Cortex of kidney (tissue), 1 donor: ENCODE data around the gene RBM33.
"Not testable (repeated sequence)": the region's sequence is repeated elsewhere in the genome, so short reads cannot be mapped to it uniquely, and the experiment has no call there.

Source experiments
- DNase-seq: peaks from one replicate; lab custom pipeline; 2025; lab: John Stamatoyannopoulos, UW

RBM33 gene

GRCh38 chr7:155665079-155665956, 20.9 kb downstream of the RBM33 start:
- no peak for DNase-seq

DNA sequence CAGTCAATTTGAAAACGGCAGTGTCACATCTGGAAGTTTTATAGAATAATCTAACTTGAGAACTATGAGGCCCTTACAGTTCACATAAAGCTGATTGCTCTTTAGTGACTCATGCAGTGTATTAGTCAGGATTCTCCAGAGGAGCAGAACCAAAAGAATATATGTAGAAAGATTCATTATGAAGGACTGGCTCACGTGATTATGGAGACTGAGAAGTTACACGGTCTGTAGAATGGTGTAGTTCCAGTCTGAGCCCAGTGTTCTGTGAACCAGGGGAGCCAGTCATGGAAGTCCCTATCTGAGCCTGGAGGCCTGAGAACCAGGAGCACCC, 21.5 kb downstream of the RBM33 start:
- no peak for DNase-seq

- no peak for DNase-seq
Measured at GRCh38 chr7:155667241-155667829, 22.9 kb downstream of the RBM33 start.

DNA sequence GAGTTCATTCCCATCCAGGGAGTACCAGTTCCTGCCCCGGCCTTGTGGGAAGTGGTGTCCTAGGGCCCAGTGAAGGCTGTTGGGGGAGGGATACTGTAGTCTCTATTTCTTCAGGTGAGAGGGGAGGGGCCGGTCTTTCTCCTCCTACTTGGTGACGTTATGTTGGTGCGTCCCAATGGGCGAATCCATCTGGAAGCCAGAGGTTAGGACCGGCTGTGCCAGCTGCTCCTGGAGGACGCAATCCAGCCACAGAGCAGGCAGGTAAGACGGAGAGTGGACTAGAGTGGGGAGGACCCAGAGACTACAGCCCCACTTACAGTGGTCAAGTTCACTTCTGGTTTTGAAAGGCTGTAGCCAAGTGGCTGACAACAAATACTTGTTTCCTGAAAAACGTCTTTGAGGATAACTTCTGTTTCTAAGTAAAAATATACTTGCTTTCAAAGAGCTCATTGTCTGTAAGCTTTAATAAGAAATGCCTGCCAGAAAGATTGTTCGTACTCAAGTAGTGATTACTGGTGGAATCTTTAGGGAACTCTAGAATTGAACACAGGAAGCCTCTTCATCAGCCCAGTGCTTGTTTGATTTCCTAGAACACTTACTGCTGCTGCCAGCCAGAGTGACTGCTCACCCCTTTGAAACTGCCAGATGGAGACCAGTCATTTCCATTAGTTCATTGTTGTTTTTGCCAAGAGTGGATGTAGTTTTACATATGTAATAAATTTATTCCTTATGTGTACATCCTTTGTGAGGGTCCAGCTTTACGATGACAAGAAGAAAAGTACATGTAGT, 25.4 kb downstream of the RBM33 start:
- no peak for DNase-seq

GRCh38 chr7:155670521-155670920, 26.1 kb downstream of the RBM33 start:
- no peak for DNase-seq

DNA sequence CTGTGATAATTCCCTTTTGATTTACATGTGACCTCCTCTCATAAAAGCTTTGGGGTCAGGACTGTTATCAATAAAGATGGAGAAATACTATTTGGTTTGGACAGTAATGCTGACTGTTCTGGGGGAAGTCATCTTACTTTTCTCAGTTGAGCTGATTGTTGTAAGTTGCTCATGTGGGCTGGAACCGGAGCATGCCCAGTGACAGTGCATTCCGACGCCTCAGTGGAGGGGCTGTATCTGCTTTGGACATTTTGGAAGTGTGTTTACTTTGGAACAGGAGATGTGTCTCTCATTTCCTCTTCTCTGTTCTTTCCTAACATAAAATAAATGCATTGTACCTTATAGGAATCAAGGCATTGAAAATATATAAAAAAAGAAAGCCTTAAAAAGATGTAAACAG, 30.1 kb downstream of the RBM33 start:
- no peak for DNase-seq

- DNase-seq: no peak
Measured at GRCh38 chr7:155676052-155676451, 31.6 kb downstream of the RBM33 start.

DNA sequence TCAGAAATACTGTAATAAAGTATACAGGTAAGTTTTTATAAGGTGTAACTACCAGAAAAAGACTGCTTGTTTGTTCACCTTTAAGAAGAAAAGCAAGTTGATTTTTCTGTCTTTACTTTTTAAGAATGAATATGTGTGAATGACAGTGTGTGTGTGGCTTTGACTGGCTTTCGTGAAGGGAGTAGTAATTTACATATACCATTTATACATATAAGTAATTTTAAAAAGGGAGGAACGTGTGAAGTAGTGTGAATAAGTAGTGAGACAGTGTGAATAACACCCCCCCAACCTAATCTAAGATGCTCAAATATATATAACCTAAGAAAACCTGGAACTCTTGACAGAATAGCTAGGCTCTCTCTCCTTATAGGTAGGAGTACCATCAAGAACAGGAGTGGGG, 33.2 kb downstream of the RBM33 start:
- DNase-seq: no peak

- DNase-seq: no peak
Measured at GRCh38 chr7:155680124-155680523, 35.7 kb downstream of the RBM33 start.

- no peak for DNase-seq
Measured at GRCh38 chr7:155680864-155681263, 36.4 kb downstream of the RBM33 start.

DNA sequence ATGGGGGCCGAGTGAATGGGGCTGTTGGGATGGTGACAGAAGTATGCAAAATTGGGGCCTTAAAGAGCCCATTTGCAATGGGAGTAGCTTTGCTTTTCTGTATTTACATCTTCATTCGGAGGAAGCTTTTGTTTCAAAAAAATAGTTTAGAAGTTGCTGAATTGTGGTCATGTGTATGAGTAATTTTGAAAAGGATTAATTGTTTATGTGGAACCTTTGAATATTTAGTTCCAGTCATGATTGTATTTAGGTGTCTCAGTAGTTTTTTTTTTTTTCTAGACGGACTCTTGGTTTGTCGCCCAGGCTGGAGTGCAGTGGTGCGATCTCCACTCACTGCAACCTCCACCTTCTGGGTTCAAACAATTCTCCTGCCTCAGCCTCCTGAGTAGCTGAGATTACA, 37.2 kb downstream of the RBM33 start:
- DNase-seq: no peak

GRCh38 chr7:155682484-155682883, 38.0 kb downstream of the RBM33 start:
- no peak for DNase-seq

- no peak for DNase-seq
Measured at GRCh38 chr7:155683098-155683497, 38.6 kb downstream of the RBM33 start.

DNA sequence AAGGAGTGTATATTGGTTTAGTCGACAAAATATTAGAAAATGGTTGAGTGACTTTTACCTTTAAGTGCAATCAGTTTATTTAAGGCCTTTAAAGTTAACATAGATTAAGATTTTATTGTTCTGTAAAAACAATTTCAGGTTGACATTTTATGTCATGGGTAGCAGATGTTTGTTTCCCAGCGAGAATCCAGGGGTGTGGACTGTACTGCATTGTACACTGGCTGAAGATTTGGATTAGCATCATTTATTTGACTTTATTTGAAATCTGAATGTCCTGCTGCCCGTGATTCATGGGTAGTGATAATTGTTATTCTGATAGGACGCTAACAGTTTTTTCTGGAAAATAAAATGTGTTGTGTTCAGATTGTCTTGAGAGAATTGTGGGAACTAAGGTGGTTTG, 39.3 kb downstream of the RBM33 start:
- DNase-seq: no peak

GRCh38 chr7:155684543-155684942, 40.1 kb downstream of the RBM33 start:
- DNase-seq: no peak

DNA sequence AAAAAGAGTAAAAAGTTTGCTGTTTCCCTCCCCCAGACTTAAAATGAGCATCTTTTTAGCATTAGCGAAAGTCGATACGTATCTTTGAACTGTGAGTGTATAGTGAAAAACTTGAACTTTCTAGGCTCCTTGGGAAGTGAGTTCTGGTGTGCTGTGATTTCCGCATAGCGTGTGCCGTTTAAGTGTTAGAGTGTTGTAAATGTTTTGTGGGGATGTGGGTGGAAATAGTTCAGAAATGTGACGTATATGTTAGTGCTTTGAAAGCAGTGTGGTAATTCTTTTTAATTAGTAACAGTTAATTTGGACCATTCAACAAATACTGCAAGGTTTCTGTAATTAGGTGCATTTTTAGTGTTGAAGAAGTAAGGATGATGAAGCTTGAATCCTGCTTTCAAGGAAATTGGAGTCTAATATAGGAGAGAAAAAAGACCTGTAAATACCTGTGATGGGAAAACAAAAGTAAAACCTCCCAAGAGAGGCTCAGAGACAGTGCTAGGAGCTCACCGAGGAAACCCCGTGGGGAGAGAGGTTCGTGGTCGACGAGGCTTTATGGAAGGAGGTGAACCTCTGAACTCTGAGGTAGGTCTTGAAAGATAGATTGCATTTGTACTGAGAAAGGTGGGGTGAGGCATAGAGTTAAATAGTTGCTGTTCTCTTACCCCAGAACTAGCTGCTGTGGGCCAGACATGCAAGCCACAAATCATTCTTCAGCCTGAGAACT, 40.8 kb downstream of the RBM33 start:
- no peak for DNase-seq

DNA sequence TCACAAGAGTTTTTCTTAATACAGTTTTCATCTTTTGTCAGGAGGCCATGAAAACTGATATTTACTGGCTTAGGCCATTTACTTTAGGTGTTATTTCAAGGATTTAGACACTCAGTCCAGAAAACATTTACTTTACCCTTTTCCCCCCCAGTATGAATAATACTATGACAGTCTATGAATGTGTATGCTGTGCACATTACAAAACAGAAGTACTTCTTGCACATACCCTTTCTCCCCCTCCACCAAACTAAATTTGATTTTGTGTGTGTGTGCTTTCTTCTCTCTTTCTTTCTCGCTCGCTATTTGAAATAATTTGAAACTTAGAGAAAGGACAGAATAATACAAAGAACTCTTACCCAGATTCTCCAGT, 41.3 kb downstream of the RBM33 start:
- no peak for DNase-seq

GRCh38 chr7:155686620-155687324, 42.3 kb downstream of the RBM33 start:
- DNase-seq: not testable (repeated sequence)

GRCh38 chr7:155688237-155688636, 43.8 kb downstream of the RBM33 start:
- not testable (repeated sequence) for DNase-seq

DNA sequence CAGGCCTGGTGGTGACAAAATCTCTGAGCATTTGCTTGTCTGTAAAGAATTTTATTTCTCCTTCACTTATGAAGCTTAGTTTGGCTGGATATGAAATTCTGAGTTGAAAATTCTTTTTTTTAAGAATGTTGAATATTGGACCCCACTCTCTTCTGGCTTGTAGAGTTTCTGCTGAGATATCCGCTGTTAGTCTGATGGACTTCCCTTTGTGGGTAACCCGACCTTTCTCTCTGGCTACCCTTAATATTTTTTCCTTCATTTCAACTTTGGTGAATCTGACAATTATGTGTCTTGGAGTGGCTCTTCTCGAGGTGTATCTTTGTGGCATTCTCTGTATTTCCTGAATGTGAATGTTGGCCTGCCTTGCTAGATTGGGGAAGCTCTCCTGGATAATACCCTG, 46.2 kb downstream of the RBM33 start:
- not testable (repeated sequence) for DNase-seq

DNA sequence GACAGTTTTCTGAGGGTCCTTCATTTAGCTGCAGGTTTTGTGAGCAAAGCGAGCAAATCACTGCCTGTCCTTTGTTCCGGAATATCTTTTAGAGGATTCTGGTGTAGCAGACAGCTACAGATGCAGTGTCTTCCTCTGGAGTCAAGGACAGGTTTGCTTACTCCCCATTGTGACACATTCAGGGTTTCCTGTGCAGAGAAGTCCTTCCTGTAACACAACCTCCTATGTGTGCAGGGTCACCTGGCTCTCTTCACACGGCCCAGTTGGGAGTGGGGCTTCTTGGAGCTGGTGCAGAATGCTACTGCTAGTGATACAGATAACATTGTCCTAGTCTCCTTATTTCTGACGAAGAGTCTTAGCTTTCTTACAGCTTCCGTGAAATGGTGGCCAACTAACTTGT, 47.9 kb downstream of the RBM33 start:
- no peak for DNase-seq

GRCh38 chr7:155693826-155694225, 49.4 kb downstream of the RBM33 start:
- DNase-seq: no peak
